DMS153 (cell line): Measurements from ENCODE around the gene DKC1.

Source experiments
- DNase-seq: peaks from one replicate; lab custom pipeline; 2025; lab: John Stamatoyannopoulos, UW

The DKC1 gene

DNA sequence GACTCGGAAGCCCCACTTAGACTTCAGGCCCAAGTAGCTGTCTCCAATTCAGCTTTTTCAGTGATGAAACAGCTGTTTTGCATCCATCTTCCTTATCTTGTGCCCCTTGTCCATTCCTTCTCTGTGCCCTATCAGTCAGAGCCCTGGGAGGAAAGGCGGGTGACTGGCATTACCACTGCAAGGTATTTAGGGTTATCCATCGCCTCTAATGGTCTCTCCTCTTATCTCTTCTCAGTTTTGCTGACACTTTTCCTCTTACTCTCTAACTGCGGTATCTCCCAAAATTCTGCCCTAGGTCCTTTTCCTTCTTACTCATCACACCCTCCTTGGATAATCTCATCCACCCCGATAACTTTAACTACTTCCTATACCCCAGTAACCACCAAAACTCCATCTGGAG lies 25.5 kb upstream of the DKC1 start:
- no peak for DNase-seq

DNA sequence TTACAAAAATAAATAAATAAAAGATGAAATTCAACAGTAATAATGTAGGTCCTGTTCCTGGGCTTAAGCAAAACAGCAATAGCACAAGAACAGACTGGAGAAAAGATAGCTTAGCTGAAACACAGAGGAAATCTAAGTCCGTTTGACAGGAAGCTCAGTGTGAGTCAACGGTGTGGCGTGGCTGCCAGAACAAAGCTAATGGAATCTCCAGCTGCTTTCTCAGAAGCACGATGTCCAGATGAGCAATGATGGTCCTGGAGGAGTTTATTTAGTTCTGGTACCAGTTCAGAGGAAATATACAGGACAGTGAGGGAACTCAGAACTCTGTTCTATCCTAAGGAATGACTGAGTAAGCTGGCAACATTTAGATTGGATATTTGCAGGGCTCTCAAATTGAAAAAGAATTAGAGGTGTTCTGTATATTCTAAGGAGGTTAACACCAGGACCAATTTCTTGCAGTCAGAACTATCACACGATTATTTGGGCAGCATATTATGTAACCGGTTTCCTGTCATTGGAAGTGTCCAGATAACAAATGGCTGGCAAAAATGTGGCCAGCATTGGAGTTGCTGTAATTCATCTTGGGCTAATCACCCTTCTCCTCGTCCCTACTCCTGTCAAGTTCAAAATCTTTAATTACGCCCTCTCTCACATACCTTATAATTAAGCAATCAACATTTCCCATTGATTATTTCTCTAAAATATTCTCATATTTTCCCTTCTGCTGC lies 24.5 kb upstream of the DKC1 start:
- DNase-seq: no peak

DNA sequence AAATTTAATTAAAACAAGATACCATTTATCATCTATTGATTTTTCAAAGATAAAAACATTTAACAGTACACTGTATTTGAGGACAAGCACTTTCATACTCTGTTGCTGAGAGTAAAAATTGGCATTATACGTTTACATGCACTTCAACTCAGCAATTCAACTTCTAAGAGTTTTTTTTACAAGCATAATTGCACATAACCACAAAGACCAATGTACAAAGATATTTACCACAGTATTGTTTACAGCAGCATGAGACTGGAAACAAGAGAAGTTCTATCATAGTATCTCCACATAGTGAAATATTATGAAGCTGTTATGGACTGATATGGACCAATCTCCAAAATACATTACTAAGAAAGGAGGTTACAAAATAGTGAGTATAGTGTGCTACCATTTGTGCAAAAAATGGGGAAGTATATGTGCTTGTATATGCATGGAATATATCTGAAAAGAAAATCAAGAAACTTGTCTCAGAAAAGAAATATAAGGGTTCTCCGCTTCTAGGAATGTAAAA lies 22.7 kb upstream of the DKC1 start:
- no peak for DNase-seq

DNA sequence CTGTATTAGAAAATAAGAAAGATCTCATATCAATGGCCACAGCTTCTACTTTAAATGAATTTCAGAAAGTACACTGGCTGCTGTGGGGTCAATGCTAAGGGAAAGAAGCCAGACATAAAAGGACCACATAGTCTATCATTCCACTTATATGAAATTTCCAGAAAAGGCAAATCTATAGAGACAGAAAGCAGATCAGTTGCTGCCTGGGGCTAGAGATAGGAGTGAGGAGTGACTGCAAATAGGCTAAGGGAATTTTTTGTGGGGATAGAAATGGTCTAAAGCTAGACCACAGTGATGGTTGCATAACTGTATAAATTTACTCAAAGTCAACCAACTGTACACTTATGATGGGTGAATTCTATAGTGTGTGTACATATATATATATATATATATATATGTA lies 20.1 kb upstream of the DKC1 start:
- no peak for DNase-seq

DNA sequence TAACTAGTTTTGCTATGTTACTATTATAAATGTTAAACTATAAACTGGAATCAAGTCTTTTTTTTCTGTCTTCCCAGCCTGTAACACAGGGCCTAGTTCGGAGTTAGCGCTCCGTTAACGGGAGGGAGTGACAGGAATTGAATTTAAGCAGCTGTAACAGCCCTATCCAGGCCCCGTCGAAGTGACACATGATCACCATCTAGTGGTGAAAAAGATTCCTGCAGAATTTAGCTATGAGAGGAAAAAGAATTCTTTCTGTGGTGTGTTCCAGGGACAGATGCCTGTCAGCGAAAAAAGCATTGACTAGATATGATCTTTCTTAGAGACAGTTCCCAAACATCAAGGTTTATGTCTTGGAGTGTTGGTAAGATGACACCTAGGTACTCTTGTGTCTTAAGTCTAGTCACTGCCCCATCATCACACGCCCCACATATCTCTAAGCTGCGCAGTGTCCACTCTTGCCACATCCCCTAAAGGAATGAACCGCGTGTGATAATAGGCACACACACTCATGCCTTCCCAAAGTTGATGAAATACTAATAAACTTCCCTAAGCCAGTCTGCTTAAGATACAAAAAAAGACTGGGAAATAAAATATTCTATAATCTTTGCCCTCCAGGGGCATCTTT lies 13.8 kb upstream of the DKC1 start:
- peak; percentile 42 for DNase-seq

DNA sequence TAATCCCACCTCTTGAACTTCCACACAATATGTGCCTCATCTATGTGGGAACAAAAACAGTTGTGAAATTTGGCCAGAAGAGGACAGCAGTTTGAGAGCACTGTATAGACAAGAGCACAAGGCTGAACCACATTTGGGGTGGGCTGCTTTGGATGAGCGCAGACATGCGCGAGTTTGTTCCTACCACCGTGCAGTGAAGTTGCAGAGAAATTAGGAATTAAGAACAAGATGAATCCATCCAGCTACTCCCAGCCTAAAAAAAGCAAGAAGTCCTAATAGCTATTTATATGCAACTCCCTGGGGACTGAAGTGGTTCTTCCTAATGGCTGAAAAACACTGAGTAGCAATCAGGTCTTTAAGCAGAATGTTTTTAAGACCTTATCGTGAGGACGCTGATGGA lies 12.8 kb upstream of the DKC1 start:
- DNase-seq: no peak

DNA sequence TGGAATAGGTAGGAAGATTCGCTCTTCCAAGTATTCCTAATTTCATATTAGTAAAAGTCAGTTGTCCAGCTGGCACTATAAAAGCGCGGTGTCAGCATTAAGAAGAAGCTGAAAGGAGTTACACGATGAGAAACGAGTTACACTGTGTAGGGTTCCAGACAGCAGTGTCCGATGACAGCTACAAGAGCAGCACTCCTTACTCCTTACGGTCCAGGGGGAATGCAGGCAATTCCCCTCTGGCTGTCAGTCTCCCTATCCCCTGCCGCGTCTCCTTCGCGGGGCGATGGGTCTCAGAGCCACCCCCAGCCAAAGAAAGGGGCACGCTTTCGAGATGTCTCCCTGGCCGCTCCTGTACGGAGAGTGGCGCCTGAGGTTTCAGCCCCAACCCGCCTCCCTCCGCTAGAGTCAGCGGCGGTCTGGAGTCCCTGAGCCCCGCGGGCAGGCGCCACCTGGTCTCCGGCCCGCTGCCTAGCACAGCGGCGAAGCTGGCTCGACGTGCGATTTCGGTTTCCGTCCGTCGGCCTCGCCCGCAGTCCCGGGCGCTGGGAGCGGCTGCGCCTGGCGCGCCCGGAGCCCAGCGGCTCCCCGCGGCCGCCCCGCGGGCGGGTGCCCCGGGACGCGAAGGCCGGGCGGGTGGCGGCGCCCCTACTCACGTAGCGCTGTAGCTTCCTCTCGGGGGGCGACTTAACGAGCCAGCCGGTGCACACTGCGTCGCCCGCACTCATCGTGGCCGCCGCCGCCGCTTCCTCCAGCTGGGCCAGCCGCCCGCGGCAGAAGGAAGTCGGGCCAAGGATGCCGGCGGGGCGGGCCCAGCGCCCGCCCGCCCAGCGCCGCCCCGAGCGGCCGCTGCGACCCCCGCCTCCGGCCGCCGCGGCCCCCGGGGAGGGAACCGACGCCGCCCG lies 12.1 kb upstream of the DKC1 start, which contains the start of gene GAB3:
TSS of gene GAB3 (minus strand) at position 777 of the 902 bp plus-strand sequence. CDS start at position 725, 52 bp downstream.
- DNase-seq: peak; percentile 36

DNA sequence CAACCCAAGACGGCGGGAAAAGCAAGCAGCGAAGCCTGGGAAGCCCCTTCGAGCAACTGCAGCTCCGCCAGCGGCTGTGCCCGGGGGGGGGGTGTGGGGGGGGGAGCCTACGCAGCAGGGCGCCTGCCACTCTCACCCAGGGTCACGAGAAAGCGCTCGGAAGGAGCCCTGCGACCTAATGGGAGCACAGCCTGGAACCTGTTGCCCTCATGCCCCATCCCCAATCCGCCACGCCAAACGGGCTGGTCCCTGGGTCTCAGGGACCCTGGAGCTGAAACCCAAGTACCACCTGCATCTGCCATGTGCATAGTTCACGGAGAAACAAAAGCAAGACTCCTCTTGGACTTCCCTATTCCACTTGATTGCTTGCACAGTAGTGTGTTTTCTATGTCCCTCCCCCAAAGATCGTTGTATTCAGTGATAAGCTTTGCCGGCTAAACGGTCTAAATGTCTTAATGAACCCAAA lies 11.4 kb upstream of the DKC1 start:
- DNase-seq: no peak

DNA sequence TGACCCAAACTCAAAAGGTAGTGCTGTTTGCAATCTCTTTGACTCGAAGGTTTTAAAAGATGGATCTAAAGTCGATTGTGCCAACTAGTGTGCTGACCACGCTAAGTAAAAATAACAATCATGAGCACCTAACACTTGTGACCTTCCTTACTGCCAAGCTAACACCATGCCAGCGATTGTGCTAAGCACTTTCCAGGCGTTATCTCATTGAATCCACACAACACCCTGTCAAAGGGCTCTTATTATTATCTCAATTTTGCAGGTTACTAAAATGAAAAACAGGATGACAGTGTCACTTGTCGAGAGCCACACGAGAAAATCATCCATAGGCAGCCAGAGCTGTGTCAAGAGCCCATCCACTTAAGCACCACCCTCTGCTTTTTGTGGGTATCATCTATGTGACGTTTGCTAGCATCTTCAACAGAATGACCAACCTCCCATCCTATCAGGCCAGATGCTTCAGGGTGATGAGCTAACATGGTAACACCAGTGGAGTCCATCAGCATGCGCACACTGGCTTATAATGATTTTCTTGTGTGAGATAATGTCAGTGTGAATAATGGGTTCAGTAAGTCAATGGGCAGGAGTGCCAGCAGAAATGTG lies 10.9 kb upstream of the DKC1 start:
- DNase-seq: no peak

DNA sequence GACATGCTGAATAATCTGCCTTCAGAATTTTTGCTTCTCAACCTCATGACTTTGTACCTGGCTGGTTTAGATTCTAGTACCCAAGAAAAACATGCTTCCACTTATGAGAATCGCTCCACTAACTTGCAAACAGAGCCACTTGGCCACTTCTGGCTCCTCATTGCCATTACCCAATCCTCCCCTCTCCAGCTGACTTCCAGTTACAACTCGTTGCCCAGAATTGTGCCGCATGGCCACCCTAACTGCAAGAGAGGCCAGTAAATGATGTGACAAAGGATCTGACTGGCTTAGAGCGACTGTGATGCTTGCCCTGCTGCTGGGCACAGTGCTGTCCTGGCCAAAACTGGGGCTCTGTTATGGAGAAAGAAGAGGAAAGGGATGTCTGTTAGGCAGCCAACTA lies 4.0 kb upstream of the DKC1 start:
- DNase-seq: no peak

DNA sequence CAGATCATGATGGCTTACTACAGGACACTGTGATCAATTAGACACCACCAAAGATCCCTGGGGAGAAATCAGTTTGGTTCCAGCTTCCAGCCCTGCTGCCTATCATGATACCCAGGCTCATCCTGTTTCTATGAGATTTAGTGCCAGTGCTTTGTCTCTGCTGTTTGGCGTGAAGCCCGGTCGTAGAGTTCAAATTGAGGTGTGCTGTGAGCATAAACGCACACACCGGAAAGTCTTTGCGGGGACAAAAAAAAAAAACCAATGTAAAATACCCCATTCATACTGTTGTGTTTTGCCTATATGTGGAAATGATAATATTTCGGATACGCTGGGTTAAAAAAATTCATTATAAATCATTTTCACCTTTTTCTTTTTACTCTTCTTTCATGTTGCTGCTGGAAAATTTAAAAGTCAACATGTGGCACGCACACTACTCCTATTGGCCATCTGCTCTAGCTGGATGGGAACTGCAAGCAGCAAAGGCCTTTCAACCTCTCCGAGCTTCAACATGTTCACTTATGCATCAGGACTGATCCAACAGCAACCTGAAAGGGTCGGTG lies 607 bp upstream of the DKC1 start:
- peak; percentile 63 for DNase-seq

DNA sequence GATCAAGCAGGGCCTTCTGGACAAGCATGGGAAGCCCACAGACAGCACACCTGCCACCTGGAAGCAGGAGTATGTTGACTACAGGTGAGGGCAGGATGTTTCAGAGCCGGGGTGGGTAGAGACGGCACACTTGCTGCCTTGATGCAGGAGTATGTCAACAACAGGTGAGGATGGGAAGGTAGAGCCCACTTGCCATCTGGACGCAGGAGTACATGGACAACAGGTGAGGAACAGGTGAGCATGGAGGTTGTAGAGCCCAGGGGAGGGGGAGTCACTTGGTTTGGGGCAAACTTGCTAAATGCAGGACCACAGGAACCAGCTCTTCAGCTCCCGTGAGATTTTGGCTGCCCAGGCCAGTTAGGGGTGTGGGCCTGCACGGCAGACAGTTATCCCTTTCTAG lies 12.0 kb downstream of the DKC1 start:
- no peak for DNase-seq

DNA sequence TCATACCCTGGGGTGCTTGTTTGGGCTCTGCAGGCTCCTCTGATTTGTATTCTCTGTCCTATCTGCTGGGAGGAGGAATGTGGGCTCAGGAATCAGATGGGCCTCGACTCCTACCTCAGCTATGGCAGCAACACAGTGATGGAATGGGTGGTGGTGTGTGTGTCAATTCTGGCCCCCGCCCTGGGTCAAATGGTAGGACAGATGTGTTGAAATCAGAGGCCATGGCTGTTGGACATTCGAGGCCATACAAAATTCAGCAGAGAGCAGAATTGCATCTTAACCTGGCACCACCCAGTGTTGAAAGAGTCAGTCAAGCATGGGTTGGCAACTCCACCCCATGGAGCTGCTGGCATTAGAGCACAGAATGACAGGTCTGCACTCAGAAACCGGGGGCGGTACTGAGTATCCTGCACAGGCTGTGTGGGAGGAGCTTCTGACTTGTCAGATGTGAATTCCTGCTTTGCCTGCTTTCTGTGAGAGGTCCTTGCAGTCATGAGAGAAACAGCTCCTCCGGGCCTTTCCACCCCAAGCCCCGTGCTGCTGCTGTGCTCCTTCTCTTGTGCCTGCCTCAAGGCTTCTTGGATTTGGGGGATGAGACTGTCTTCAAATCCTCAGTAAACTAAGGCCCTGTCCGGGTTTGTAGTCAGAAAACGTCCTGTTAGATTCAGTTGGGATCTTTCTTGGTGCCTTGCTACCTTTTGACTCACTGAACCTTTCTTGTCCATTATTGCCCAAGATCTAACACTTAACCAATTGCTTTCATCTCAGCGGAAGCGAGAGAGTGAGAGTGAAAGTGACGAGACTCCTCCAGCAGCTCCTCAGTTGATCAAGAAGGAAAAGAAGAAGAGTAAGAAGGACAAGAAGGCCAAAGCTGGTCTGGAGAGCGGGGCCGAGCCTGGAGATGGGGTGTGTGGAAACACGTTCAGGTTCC lies 13.0 kb downstream of the DKC1 start:
- DNase-seq: no peak

DNA sequence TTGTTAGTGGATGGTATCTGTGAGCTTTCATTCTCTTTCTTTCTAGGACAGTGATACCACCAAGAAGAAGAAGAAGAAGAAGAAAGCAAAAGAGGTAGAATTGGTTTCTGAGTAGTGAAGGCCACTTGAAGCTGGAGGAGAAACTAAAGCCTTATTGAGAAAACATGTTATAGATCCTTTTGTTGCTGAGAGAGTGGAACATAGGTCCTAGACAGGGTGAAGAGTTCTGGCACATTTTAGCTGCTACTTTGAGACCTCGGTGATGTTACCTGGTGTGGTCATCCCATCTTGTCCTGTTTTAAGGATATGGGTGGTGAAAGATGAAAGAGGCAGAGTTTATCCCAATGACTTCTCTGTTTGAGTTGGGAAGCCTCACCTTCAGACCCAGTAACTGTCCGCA lies 14.1 kb downstream of the DKC1 start:
- DNase-seq: no peak

DNA sequence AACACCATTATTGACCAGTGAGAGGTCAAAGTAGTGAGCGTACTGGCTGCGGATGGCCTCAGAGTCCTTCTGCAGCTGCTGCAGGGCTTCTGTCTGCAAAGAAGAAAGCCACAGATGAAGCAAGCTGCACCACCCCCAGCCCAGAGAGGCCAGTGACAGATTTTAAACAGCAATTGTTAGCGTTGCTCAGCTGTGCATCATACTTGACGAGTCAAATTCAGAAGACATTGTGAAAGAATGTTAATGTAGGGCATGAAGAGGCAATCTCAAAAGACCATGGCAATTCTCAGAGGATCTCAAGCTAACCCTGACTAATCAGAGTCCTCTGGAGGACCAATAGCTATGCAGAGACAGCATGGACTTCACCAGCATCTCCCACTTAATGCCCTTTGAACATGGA lies 16.6 kb downstream of the DKC1 start:
- no peak for DNase-seq

DNA sequence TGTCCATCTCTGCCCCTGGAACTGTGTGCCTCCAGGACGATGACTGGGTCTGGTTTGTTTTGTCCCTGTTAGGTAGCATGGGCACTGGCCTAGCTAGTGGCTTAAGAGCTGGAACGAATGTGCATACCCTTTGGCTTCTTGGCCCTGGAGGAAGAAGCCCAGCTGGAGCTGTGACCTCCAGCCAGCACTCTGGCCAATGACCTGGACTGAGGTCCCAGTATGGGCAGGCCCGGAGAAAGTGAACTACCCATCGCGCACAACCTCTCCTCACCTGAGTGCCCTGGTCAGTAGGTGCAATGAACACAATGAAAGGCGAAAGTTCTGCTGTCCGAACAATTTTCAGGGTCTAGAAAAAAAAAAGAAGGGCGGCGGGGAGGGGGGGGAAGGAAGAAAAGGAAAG lies 18.3 kb downstream of the DKC1 start:
- no peak for DNase-seq

DNA sequence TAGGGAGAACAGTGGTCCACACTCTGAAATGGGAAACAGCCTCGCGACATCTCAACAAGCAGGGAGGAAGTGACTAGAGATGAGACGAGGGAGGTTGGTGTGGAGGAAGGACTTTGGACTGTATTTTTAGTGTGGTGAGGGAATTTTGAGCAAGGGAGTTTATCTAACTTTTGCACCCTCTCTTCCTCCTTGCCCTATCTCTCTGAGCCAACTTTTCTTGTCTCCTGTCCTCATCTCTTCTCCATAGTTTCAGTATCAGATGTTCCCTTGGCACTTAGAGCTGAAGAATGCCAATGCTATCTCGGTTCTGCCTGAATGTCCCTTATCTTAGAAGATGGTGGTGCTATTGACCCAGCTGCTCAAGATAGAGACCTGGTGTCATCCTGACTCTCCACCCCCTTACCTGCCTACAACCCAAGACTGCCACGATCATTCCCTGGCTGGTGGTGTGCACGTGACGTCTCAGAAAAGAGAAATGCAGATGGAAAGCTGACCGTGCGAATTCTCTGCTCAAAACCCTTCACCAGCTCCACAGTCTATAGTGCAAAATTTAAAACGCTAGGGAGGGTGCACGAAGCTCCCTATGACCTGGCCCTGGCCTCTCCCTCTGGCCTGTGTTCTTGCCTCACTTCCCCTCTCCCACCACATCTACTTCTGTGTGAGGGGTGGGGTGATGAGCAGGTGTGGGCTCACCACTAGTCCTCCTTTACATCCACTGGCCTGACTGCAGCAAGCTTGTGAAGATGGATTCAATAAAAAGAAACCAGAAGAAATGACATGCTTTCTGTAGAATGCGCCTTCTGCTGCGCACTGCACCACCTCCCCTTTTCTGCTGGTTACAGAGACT lies 21.7 kb downstream of the DKC1 start:
- no peak for DNase-seq

DNA sequence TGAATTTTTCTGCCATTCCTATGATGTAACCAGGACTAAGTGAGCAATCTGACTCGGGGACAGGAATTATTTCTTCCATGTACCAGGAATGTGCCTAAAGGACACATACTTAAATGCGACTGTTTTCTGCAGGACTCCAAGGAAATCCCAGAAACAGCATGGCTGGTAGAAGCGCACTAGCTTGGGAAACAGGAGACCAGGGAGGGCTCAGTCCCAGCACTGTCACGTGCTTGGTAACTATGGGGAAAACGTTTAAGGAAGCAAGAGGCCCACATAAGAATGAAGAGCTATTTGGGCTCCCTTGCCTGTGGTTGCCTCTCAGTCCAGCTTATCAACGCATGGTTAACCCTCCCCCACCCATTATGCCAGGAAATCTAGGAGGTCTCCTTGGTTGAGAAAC lies 23.1 kb downstream of the DKC1 start:
- no peak for DNase-seq

DNA sequence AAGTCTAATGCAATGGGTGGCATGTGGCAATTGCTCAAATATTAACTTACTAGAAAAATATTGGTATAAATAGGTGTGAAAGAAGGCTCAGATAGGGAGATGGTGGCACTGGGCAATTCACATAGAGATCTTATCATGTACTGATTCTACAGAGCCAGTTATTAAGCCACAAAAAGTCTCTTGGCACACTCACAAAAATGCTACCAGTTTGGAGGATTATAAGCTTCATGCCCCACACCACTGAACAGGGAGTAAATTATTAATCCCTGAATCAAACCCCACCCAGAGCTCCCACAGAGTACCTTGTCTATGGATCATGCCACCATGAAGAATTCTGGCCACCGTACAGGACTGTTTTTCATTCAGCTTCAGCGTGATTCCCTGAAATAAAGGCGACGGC lies 28.8 kb downstream of the DKC1 start:
- DNase-seq: no peak

DNA sequence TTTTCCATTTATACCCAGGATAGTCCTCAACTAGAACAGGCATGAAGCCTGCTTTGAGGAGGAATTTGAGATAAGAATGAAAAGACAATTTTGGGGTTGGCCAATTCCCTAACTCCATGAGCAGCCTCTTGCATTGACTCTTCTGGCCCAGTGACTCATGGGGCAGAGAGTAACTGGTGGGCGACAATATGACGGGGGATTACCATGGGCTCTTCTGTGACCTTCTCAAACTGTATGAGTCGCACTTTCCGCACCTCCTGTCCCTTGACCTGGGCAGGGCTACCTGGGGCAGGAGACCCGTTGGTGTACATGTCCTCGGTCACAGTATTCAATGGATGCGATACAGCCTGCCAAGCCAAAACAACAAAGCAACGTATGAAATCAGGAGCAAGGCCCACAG lies 29.3 kb downstream of the DKC1 start:
- no peak for DNase-seq
